ENCODE data around the gene KAT6B.

KAT6B gene

DNA sequence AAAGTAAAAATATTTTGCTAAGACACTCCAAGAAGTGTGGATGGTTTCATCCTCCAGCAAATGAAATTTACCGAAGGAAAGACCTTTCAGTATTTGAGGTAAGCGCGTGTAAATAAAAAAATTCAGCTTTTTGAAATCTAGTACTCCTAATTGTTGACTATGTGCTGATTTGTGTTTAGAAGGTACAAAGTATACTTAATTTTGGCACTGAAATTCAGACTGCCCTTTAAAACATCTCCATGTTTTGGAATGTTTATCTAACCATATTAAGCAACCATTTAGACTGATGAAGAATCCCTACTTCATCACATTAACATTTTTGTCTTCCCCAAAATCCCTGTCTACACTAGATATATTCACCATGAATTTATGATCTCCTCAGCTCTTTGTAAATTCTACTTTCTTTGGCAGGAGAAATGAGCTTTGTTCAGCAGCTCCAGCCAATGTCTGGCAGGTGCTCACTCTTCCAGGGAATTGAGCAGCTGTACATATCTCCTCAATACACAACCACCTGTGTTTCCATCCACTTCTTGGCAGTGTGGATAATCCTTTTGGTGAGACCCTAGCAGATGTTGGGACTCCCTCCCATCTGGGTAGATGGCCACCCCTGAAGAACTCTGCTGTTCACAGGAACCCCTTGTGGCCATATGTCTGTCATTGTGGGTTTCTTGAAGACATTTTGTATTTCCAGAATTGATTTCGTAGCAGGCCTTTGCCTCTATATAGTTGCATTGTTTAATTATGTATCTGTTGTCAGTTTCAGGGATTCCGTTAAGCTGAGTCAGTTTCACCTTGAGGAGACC lies 155.6 kb downstream of the KAT6B start:
- TF ChIP-seq, protein P1, sequence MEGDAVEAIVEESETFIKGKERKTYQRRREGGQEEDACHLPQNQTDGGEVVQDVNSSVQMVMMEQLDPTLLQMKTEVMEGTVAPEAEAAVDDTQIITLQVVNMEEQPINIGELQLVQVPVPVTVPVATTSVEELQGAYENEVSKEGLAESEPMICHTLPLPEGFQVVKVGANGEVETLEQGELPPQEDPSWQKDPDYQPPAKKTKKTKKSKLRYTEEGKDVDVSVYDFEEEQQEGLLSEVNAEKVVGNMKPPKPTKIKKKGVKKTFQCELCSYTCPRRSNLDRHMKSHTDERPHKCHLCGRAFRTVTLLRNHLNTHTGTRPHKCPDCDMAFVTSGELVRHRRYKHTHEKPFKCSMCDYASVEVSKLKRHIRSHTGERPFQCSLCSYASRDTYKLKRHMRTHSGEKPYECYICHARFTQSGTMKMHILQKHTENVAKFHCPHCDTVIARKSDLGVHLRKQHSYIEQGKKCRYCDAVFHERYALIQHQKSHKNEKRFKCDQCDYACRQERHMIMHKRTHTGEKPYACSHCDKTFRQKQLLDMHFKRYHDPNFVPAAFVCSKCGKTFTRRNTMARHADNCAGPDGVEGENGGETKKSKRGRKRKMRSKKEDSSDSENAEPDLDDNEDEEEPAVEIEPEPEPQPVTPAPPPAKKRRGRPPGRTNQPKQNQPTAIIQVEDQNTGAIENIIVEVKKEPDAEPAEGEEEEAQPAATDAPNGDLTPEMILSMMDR (IDR thresholded peaks at IDR 0.05; ENCODE audit: insufficient read depth, low read length, missing control alignments) = no peak
- ChIA-PET POLR2A (no interaction called here), CTCF (no interaction called here)
- no peak overlapping the region for H3K4me3 ChIP-seq (ENCODE audit: low read depth, low read length)
- DNase-seq (ENCODE audit: low read depth, low spot score) = no peak

DNA sequence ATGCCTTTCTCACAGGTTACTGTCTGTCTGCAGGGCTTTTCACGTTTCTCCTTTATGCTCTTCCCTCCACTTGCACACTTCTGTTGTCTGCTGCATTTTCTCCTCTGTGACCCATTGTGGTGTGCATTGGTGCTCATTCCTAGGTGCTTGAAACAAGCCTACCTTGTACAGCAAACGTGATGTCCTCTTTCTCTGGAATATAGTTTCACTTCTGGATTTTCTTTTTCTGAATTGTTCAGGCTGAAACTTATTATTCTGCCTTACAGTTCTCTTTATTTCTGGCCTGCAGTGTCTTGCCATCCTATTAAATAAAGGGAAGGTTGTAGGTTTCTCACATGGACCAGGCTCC lies 156.2 kb downstream of the KAT6B start:
- ChIA-PET CTCF (no interaction called here), POLR2A (no interaction called here)
- DNase-seq (ENCODE audit: low read depth, low spot score) = no peak
- no peak overlapping the region for H3K4me3 ChIP-seq (ENCODE audit: low read depth, low read length)
- TF ChIP-seq, protein P1 (IDR thresholded peaks at IDR 0.05; ENCODE audit: insufficient read depth, low read length, missing control alignments) = no peak

GRCh38 chr10:74983383-74983782 lies 157.0 kb downstream of the KAT6B start:
- POLR2A ChIA-PET = no interaction called here
- no peak for DNase-seq (ENCODE audit: low read depth, low spot score)
- TF ChIP-seq, protein P1 (IDR thresholded peaks at IDR 0.05; ENCODE audit: insufficient read depth, low read length, missing control alignments) = no peak
- CTCF ChIA-PET = no interaction called here
- no peak overlapping the region for H3K4me3 ChIP-seq (ENCODE audit: low read depth, low read length)

- ChIA-PET POLR2A (no interaction called here), CTCF (interaction anchor here (0.6 kb wide), 1 partner anchor 40 kb away, joined by 3 read pairs; no protein-coding TSS in a partner anchor)
- H3K4me3 ChIP-seq (ENCODE audit: low read depth, low read length) = no peak overlapping the region
- TF ChIP-seq, protein P1 (IDR thresholded peaks at IDR 0.05; ENCODE audit: insufficient read depth, low read length, missing control alignments) = no peak
- no peak for DNase-seq (ENCODE audit: low read depth, low spot score)
Observed at GRCh38 chr10:74987339-74988053, 161.1 kb downstream of the KAT6B start.

DNA sequence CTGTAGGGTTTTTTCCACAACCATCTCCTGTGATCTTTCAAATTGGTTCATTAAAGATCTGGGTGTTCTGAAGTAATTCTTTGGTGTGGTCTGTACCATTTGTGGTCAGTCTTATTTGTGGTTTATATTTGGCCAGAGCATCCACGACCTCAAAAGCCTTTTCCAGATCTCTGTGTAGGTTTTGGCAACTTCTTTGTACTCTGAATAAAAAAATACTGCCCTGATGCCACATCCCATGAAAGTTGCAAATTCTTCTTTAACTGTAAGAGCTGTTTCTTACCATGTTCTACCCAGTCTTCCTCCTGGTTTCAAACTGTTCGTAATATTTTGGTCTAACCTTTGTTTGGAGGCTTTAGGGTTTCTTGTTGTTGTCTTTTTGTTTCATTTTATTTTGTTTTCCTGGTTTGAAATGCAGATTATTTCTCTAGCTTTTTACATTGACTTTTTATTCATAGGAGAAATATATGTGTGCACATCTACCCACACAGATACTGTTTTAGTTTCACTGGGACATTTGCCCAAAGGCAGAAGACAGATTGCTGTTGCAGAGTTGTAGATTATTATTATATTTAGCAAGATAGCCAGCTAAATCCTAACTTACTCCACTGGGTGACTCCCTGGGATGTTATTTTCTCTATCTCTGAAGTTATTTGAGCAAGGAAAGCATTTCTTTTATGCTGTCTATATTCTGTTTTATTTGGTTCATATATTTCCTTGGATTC lies 161.8 kb downstream of the KAT6B start:
- CTCF ChIA-PET = interaction anchor here (0.6 kb wide), 1 partner anchor 39 kb away, joined by 3 read pairs; no protein-coding TSS in a partner anchor
- POLR2A ChIA-PET = no interaction called here

More for the DNA sequence above, 161.8 kb downstream of the KAT6B start:
- no peak for DNase-seq (ENCODE audit: low read depth, low spot score)
- no peak overlapping the region for H3K4me3 ChIP-seq (ENCODE audit: low read depth, low read length)
- TF ChIP-seq, protein P1 (IDR thresholded peaks at IDR 0.05; ENCODE audit: insufficient read depth, low read length, missing control alignments) = no peak
